Measurements from ENCODE around the gene COG2. TPM values are rescaled to one million over a fixed set of nuclear protein-coding genes. Genes with fewer than 3 reads are reported as not detected.

The COG2 gene
- total and polyA plus RNA-seq, 2 of the 13 experiments (the other 11 are each of a cell fraction or from before 2014, with no cell fraction given): 16.8 to 36.3 TPM

GRCh38 chr1:230715510-230715909 is 73.2 kb downstream of the COG2 start (continued):
- TF ChIP-seq HBP1 (CRISPR knock-in tag; IDR thresholded peaks at IDR 0.05; ENCODE audit: low read depth) (no peak), SRSF4 (IDR thresholded peaks at IDR 0.05; ENCODE audit: low read depth, low read length, poor library complexity, severe bottlenecking) (no peak), SMC3 (IDR thresholded peaks at IDR 0.05; ENCODE audit: low read length) (peak; percentile 53; the same call in 1 of the 2 replicates), ZNF749 (CRISPR knock-in tag; IDR thresholded peaks at IDR 0.05; ENCODE audit: borderline replicate concordance) (no peak), RELA (CRISPR knock-in tag; IDR thresholded peaks at IDR 0.05) (no peak), RAD21 (CRISPR knock-in tag; IDR thresholded peaks at IDR 0.05) (peak; percentile 45), HOXD1 (CRISPR knock-in tag; IDR thresholded peaks at IDR 0.05) (no peak), CSRNP1 (CRISPR knock-in tag; IDR thresholded peaks at IDR 0.05) (no peak), BATF2 (CRISPR knock-in tag; IDR thresholded peaks at IDR 0.05) (no peak), KDM1A (CRISPR knock-in tag; IDR thresholded peaks at IDR 0.05) (no peak), HNF4A (CRISPR knock-in tag; IDR thresholded peaks at IDR 0.05) (0 out of 2 replicates have a peak, but pooled peaks have one; percentile 13), ZNF619 (CRISPR knock-in tag; IDR thresholded peaks at IDR 0.05) (no peak), NCOA5 (CRISPR knock-in tag; IDR thresholded peaks at IDR 0.05) (no peak), TCF7 (IDR thresholded peaks at IDR 0.05; ENCODE audit: low read depth) (0 out of 2 replicates have a peak, but pooled peaks have one; percentile 28), FOXM1 (CRISPR knock-in tag; IDR thresholded peaks at IDR 0.05) (no peak), ZBTB7A (CRISPR knock-in tag; IDR thresholded peaks at IDR 0.05) (no peak), ZNF263 (CRISPR knock-in tag; IDR thresholded peaks at IDR 0.05) (no peak), ESRRA (CRISPR knock-in tag; IDR thresholded peaks at IDR 0.05; ENCODE audit: low read depth) (0 out of 2 replicates have a peak, but pooled peaks have one; percentile 15), HOXA7 (CRISPR knock-in tag; IDR thresholded peaks at IDR 0.05) (no peak), ZNF232 (CRISPR knock-in tag; IDR thresholded peaks at IDR 0.05; ENCODE audit: borderline replicate concordance) (no peak), ZNF260 (CRISPR knock-in tag; IDR thresholded peaks at IDR 0.05; ENCODE audit: borderline replicate concordance, low read depth) (no peak), ZNF264 (CRISPR knock-in tag; IDR thresholded peaks at IDR 0.05) (0 out of 2 replicates have a peak, but pooled peaks have one; percentile 56), MEIS2 (CRISPR knock-in tag; IDR thresholded peaks at IDR 0.05) (no peak), POLR2A (IDR thresholded peaks at IDR 0.05; ENCODE audit: insufficient read depth in 1 of 2, low read depth in 2 of 2, low read length in 2 of 2) (no peak), ZBTB10 (CRISPR knock-in tag; IDR thresholded peaks at IDR 0.05; ENCODE audit: borderline replicate concordance) (no peak)
- TF ChIP-seq, protein P1, sequence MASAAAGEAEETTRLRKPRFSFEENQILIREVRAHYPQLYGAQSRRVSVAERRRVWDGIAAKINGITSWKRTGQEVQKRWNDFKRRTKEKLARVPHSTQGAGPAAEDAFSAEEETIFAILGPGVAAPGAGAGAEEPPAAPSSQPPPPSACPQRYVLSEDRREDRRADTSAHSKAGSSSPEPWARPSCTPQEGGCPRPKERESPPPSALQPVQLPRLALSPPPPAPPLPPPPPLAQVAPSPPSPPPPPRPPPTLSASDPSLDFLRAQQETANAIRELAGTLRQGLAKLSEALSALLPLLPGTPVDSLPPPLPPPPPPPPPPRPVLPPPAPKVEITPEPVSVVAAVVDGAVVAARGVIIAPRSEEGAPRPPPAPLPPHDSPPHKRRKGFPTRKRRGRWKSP (CRISPR knock-in tag; IDR thresholded peaks at IDR 0.05): no peak
